HepG2 (cell line): ENCODE measurements around the gene CIB2. TPM values are rescaled to one million over a fixed set of nuclear protein-coding genes. Genes with fewer than 3 reads are reported as not detected.

ENCODE experiments used
- FOXK2 ChIP-seq: fragments of 450-650 bp; IDR thresholded peaks from 2 replicates; pipeline ENCODE4 v1.6.1; 2016
- NR0B2 ChIP-seq: sonication (generic); formaldehyde crosslinking; IDR thresholded peaks from 2 replicates; pipeline ENCODE4 v1.4.0; 2020; ENCODE audit warnings: mild to moderate bottlenecking, missing genetic modification reagents
- SMAD3 ChIP-seq: sonication (generic); formaldehyde crosslinking; IDR thresholded peaks from 2 replicates; pipeline ENCODE4 v1.4.0; 2020; ENCODE audit warnings: missing genetic modification reagents
- SNAI1 ChIP-seq: sonication (generic); formaldehyde crosslinking; IDR thresholded peaks from 2 replicates; pipeline ENCODE4 v1.5.0; 2020; ENCODE audit warnings: mild to moderate bottlenecking, missing genetic modification reagents, borderline replicate concordance
- SOX6 ChIP-seq, 2 experiments: fragments of 450-650 bp in 1 of 2; sonication (generic) in 1 of 2; formaldehyde crosslinking in 1 of 2; IDR thresholded peaks; 2 replicates each; pipeline versions ENCODE4 v1.4.0 to v1.6.1; 2017 to 2020; ENCODE audit warnings: antibody characterized with exemption in 1 of 2, mild to moderate bottlenecking in 1 of 2, missing genetic modification reagents in 1 of 2
- TBP ChIP-seq: sonication (generic); formaldehyde crosslinking; IDR thresholded peaks from 2 replicates; pipeline ENCODE4 v1.5.0; 2020; ENCODE audit warnings: missing genetic modification reagents
- TERF1 ChIP-seq: sonication (generic); formaldehyde crosslinking; IDR thresholded peaks from 2 replicates; pipeline ENCODE4 v1.8.0; 2022; ENCODE audit warnings: mild to moderate bottlenecking, missing genetic modification reagents, moderate library complexity
- XBP1 ChIP-seq: sonication (generic); formaldehyde crosslinking; IDR thresholded peaks from 2 replicates; pipeline ENCODE4 v1.5.0; 2020; ENCODE audit warnings: missing genetic modification reagents
- ZMYM2 ChIP-seq: sonication (generic); formaldehyde crosslinking; IDR thresholded peaks from 2 replicates; pipeline ENCODE4 v1.8.0; 2022; ENCODE audit warnings: mild to moderate bottlenecking, missing genetic modification reagents
- ZNF263 ChIP-seq: sonication (generic); formaldehyde crosslinking; IDR thresholded peaks from 2 replicates; pipeline ENCODE4 v1.4.0; 2020; ENCODE audit warnings: missing genetic modification reagents
- ZNF264 ChIP-seq: sonication (generic); formaldehyde crosslinking; IDR thresholded peaks from 2 replicates; pipeline ENCODE4 v1.4.0; 2020; ENCODE audit warnings: missing genetic modification reagents
- polyA plus RNA-seq, 8 experiments: library from polyadenylated mRNA; depleted of rRNA in 3 of 8; stranded (reverse) in 7 of 8; unstranded in 1 of 8; fragments of >200 nt; fragmentation: Illumina TruSeq in 4 of 8; extraction: Trizol in 4 of 8; gene quantifications; 2 replicates each; pipeline versions ENCODE4 v1.2.1 to v1.2.3, GENCODE V29; 2011 to 2016; ENCODE audit warnings: low read depth in 4 of 8, missing spikeins in 1 of 8, mixed read lengths in 1 of 8; ENCODE audit not compliant: insufficient read depth in 1 of 8
- total RNA-seq, 5 experiments: library from RNA; depleted of rRNA; stranded (reverse); fragments of >200 nt; fragmentation: Illumina TruSeq; extraction: Trizol; gene quantifications; 2 replicates each; pipeline ENCODE4 v1.2.3, GENCODE V29; 2016; ENCODE audit warnings: low read depth in 1 of 5
- TF ChIP-seq, protein P1 (sequence below): sonication (generic); formaldehyde crosslinking; IDR thresholded peaks from 2 replicates; pipeline ENCODE4 v1.5.0; 2020; ENCODE audit warnings: missing genetic modification reagents
- TF ChIP-seq, protein P2 (sequence below): sonication (generic); formaldehyde crosslinking; IDR thresholded peaks from 2 replicates; pipeline ENCODE4 v1.4.0; 2020; ENCODE audit warnings: missing genetic modification reagents, borderline replicate concordance
- TF ChIP-seq, protein P3 (sequence below): sonication (generic); formaldehyde crosslinking; IDR thresholded peaks from 2 replicates; pipeline ENCODE4; 2020; ENCODE audit warnings: missing genetic modification reagents, mild to moderate bottlenecking, borderline replicate concordance
- TF ChIP-seq, protein P4 (sequence below): sonication (generic); formaldehyde crosslinking; IDR thresholded peaks from 2 replicates; pipeline ENCODE4 v1.4.0; 2020; ENCODE audit warnings: mild to moderate bottlenecking, missing genetic modification reagents

Gene CIB2
- total and polyA plus RNA-seq, 2 of the 13 experiments (the other 11 are each of a cell fraction or from before 2014, with no cell fraction given), result 1.4 to 1.5 TPM

DNA sequence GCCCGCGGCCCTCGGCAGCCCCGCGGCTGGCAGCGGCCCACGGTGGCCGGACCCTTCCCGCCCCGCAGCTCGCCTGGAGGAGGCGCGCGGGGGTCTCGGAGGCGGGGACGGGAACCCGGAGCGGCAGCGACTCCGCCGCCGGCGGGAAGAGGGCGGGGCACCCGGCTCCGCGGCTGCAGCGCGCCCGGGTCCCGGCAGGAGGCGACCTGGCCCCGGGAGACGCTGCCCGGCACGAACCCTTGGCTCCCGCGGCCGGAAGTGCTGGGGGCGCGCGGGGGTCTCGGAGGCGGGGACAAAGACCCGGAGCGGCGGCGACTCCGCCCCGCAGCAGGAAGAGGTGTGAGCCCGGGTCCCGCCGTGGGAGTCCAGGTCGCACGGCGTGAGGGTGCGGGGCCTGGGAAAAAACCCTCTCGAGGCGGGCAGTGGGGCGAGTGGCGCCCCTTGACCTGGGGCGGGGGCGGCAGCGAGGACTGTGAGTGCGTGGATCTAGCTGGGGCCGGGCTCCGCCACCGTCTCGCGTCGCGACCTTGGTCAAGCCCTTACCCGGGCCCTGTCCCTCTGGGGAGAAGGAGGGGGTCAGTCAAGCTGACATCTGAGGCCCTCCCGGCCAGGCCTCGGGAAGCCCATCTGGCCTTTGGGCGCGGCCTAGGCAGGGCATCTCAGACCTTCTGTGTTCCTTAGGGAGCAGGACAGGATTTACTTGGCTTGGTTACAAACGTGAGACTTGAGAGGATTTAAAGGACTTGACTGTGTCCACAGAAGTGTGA, at the start of gene CIB2 (continued):
- TF ChIP-seq, protein P1, sequence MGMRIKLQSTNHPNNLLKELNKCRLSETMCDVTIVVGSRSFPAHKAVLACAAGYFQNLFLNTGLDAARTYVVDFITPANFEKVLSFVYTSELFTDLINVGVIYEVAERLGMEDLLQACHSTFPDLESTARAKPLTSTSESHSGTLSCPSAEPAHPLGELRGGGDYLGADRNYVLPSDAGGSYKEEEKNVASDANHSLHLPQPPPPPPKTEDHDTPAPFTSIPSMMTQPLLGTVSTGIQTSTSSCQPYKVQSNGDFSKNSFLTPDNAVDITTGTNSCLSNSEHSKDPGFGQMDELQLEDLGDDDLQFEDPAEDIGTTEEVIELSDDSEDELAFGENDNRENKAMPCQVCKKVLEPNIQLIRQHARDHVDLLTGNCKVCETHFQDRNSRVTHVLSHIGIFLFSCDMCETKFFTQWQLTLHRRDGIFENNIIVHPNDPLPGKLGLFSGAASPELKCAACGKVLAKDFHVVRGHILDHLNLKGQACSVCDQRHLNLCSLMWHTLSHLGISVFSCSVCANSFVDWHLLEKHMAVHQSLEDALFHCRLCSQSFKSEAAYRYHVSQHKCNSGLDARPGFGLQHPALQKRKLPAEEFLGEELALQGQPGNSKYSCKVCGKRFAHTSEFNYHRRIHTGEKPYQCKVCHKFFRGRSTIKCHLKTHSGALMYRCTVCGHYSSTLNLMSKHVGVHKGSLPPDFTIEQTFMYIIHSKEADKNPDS (CRISPR knock-in tag), result no peak
- TF ChIP-seq, protein P2, sequence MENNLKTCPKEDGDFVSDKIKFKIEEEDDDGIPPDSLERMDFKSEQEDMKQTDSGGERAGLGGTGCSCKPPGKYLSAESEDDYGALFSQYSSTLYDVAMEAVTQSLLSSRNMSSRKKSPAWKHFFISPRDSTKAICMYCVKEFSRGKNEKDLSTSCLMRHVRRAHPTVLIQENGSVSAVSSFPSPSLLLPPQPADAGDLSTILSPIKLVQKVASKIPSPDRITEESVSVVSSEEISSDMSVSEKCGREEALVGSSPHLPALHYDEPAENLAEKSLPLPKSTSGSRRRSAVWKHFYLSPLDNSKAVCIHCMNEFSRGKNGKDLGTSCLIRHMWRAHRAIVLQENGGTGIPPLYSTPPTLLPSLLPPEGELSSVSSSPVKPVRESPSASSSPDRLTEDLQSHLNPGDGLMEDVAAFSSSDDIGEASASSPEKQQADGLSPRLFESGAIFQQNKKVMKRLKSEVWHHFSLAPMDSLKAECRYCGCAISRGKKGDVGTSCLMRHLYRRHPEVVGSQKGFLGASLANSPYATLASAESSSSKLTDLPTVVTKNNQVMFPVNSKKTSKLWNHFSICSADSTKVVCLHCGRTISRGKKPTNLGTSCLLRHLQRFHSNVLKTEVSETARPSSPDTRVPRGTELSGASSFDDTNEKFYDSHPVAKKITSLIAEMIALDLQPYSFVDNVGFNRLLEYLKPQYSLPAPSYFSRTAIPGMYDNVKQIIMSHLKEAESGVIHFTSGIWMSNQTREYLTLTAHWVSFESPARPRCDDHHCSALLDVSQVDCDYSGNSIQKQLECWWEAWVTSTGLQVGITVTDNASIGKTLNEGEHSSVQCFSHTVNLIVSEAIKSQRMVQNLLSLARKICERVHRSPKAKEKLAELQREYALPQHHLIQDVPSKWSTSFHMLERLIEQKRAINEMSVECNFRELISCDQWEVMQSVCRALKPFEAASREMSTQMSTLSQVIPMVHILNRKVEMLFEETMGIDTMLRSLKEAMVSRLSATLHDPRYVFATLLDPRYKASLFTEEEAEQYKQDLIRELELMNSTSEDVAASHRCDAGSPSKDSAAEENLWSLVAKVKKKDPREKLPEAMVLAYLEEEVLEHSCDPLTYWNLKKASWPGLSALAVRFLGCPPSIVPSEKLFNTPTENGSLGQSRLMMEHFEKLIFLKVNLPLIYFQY, result no peak
- 0 out of 2 replicates have a peak, but pooled peaks have one; percentile 41 for TF ChIP-seq ZNF264 (CRISPR knock-in tag)
- no peak for TF ChIP-seq SNAI1 (CRISPR knock-in tag)
- TF ChIP-seq, protein P3, sequence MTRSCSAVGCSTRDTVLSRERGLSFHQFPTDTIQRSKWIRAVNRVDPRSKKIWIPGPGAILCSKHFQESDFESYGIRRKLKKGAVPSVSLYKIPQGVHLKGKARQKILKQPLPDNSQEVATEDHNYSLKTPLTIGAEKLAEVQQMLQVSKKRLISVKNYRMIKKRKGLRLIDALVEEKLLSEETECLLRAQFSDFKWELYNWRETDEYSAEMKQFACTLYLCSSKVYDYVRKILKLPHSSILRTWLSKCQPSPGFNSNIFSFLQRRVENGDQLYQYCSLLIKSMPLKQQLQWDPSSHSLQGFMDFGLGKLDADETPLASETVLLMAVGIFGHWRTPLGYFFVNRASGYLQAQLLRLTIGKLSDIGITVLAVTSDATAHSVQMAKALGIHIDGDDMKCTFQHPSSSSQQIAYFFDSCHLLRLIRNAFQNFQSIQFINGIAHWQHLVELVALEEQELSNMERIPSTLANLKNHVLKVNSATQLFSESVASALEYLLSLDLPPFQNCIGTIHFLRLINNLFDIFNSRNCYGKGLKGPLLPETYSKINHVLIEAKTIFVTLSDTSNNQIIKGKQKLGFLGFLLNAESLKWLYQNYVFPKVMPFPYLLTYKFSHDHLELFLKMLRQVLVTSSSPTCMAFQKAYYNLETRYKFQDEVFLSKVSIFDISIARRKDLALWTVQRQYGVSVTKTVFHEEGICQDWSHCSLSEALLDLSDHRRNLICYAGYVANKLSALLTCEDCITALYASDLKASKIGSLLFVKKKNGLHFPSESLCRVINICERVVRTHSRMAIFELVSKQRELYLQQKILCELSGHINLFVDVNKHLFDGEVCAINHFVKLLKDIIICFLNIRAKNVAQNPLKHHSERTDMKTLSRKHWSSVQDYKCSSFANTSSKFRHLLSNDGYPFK (CRISPR knock-in tag), result peak; percentile 22; the same call in 1 of the 2 replicates
- TF ChIP-seq ZNF263 (CRISPR knock-in tag), result 0 out of 2 replicates have a peak, but pooled peaks have one; percentile 35
- 0 out of 2 replicates have a peak, but pooled peaks have one; percentile 31 for TF ChIP-seq TBP
- no peak for TF ChIP-seq XBP1 (CRISPR knock-in tag)
- TF ChIP-seq, protein P4, sequence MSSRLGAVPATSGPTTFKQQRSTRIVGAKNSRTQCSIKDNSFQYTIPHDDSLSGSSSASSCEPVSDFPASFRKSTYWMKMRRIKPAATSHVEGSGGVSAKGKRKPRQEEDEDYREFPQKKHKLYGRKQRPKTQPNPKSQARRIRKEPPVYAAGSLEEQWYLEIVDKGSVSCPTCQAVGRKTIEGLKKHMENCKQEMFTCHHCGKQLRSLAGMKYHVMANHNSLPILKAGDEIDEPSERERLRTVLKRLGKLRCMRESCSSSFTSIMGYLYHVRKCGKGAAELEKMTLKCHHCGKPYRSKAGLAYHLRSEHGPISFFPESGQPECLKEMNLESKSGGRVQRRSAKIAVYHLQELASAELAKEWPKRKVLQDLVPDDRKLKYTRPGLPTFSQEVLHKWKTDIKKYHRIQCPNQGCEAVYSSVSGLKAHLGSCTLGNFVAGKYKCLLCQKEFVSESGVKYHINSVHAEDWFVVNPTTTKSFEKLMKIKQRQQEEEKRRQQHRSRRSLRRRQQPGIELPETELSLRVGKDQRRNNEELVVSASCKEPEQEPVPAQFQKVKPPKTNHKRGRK, result no peak
- TF ChIP-seq TERF1 (CRISPR knock-in tag), result 0 out of 2 replicates have a peak, but pooled peaks have one; percentile 63
- TF ChIP-seq ZMYM2 (CRISPR knock-in tag), result no peak
- TF ChIP-seq NR0B2 (CRISPR knock-in tag), result 0 out of 2 replicates have a peak, but pooled peaks have one; percentile 51
- TF ChIP-seq SOX6 (IDR thresholded peaks at IDR 0.05), result no peak
- TF ChIP-seq SOX6 (CRISPR knock-in tag; IDR thresholded peaks at IDR 0.05), result peak; percentile 49; the same call in 1 of the 2 replicates
- TF ChIP-seq SMAD3 (CRISPR knock-in tag), result no peak
- no peak for TF ChIP-seq FOXK2
